Ovary (tissue), 10 donors: Measurements from ENCODE around the gene ZPR1. TPM values are rescaled to one million over a fixed set of nuclear protein-coding genes. Genes with fewer than 3 reads are reported as not detected.

Experiments used
- DNase-seq, 5 donors: peaks; one replicate each; pipeline ENCODE4 v3.0.0-alpha.2; 2019 to 2020
- H3K27ac ChIP-seq, 2 donors: fragments of 200-600 bp; one replicate each; pipeline versions ENCODE4 v1.5.1 to v1.8.0; 2019 to 2022
- H3K27me3 ChIP-seq: fragments of 200-600 bp; one replicate; pipeline ENCODE4 v1.8.0; 2022
- H3K36me3 ChIP-seq: fragments of 200-600 bp; sonication (generic); one replicate; pipeline ENCODE4 v1.5.1; 2019
- H3K4me1 ChIP-seq: one replicate; pipeline ENCODE4 v1.8.1; 2013; ENCODE audit warnings: mild to moderate bottlenecking, moderate library complexity; ENCODE audit not compliant: insufficient read depth
- H3K4me3 ChIP-seq: fragments of 200-600 bp; sonication (generic); one replicate; pipeline ENCODE4 v1.5.1; 2017
- H3K9me3 ChIP-seq, 2 donors: fragments of 200-600 bp in 1 of 2; sonication (generic) in 1 of 2; one replicate each; pipeline versions ENCODE4 v1.5.1 to v1.8.1; 2013 to 2019; ENCODE audit warnings: mild to moderate bottlenecking in 1 of 2, moderate library complexity in 1 of 2
- CTCF ChIP-seq, 3 donors: fragments of 450-650 bp in 2 of 3; fragments of 200-600 bp in 1 of 3; IDR thresholded peaks; one replicate each; pipeline versions ENCODE4 v1.5.1 to v1.8.0; 2016 to 2022; ENCODE audit warnings: antibody characterized with exemption in 3 of 3, mild to moderate bottlenecking in 1 of 3
- EP300 ChIP-seq: sonication (generic); formaldehyde crosslinking; IDR thresholded peaks from one replicate; pipeline ENCODE4 v1.6.1; 2017; ENCODE audit warnings: antibody characterized with exemption
- POLR2A ChIP-seq: fragments of 450-650 bp; IDR thresholded peaks from one replicate; pipeline ENCODE4 v1.6.1; 2017; ENCODE audit warnings: antibody characterized with exemption, mild to moderate bottlenecking, moderate library complexity
- WGBS, 3 donors: extraction: QIAGEN DNeasy Blood & Tissue Kit in 1 of 3; methylation state at CpG; one replicate each; pipeline versions ENCODE4 v1.1.5 to v1.1.7; 2013 to 2017; 5-methylcytosine and 5-hydroxymethylcytosine counted together
- intact Hi-C, 4 donors: fragments of 100-400 bp; cut with DNase I; formaldehyde crosslinking; loops; one replicate each; pipeline versions ENCODE4 v1.11.0 to v1.15.1; 2022 to 2023
- long read RNA-seq, 3 donors: library from polyadenylated mRNA in 2 of 3; unstranded in 2 of 3; transcript quantifications; one replicate each; pipeline ENCODE4 v2.0.0 and lab custom pipeline, GENCODE V29; 2021 to 2026
- polyA plus RNA-seq, 2 donors: library from polyadenylated mRNA; stranded (reverse); fragments of 200-250 nt in 1 of 2; fragments of 350-450 nt in 1 of 2; fragmentation: Illumina TruSeq in 1 of 2; extraction: RNeasy Lipid Tissue Mini Kit (QIAGEN cat#74804) in 1 of 2; gene quantifications; one replicate each; pipeline ENCODE4 v1.2.3, GENCODE V29; 2013 to 2014
- total RNA-seq, 7 donors: library from RNA; depleted of rRNA in 2 of 7; stranded (reverse); fragments of >200 nt in 2 of 7; fragmentation: NEBNext Ultra II Directional in 3 of 7; extraction: Animal tissue kit (Norgen Biotek cat#: 25700) in 3 of 7; gene quantifications; one replicate each; pipeline versions ENCODE4 v1.1.0 to v1.2.4, GENCODE V29; 2016 to 2023
- donor health status: DM: no; HTN: no; CAD: no; lungs with moderate emphysema.
- donor health status: DM: no; HTN: no; CAD: no.
- donor health status: Bipolar disorder and iron deficiency.
- donor health status: DM: yes; HTN: yes; CAD: no.
- donor health status: DM: no; HTN: no; CAD: no.
- donor health status: DM: yes; HTN: yes; CAD: no.

ZPR1 gene, protein sequence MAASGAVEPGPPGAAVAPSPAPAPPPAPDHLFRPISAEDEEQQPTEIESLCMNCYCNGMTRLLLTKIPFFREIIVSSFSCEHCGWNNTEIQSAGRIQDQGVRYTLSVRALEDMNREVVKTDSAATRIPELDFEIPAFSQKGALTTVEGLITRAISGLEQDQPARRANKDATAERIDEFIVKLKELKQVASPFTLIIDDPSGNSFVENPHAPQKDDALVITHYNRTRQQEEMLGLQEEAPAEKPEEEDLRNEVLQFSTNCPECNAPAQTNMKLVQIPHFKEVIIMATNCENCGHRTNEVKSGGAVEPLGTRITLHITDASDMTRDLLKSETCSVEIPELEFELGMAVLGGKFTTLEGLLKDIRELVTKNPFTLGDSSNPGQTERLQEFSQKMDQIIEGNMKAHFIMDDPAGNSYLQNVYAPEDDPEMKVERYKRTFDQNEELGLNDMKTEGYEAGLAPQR
- total RNA-seq (10 to 100 TPM; 12.0 to 68.7 (median 37.0) TPM), polyA plus RNA-seq (10 to 100 TPM; 17.8 to 58.3 TPM)
- long read RNA-seq, donor 1, full-length matches to known transcripts, result 164 of 184 reads
- long read RNA-seq, donor 1, partial matches to known transcripts, result 7 of 184 reads
- long read RNA-seq, donor 1, other reads (novel, unspliced or antisense), result 13 of 184 reads
- long read RNA-seq, donor 2, full-length matches to known transcripts, result 11 of 18 reads
- long read RNA-seq, donor 2, partial matches to known transcripts, result 7 of 18 reads
- long read RNA-seq, donor 2, other reads (novel, unspliced or antisense), result 0 of 18 reads
- long read RNA-seq, donor 3, full-length matches to known transcripts, result 62 of 68 reads
- long read RNA-seq, donor 3, partial matches to known transcripts, result 2 of 68 reads
- long read RNA-seq, donor 3, other reads (novel, unspliced or antisense), result 4 of 68 reads

GRCh38 chr11:116787786-116788486 is at the start of gene ZPR1:
ZPR1 (minus strand) TSS chr11:116788023; CDS start chr11:116787990, 33 bp downstream.
- WGBS, 3 donors, result 0 to 1% (median 1%) methylated on average over 45 to 56 of the region's 56 CpGs
- intact Hi-C loops, result no loop called here
- Histone ChIP-seq H3K36me3 (no peaks in the 10 kb centered on the region), H3K4me1 (peaks cover 9% of the 10 kb centered on the region), H3K27ac (peak within 1 kb of the TSS; percentile 27 to 41), H3K9me3 (no peaks in the 10 kb centered on the region), H3K4me3 (peak within 1 kb of the TSS; percentile 82), H3K27me3 (no peaks in the 10 kb centered on the region)
- TF ChIP-seq POLR2A (peak; percentile 59), CTCF (IDR thresholded peaks at IDR 0.05) (peak in 1 of 3 donors; percentile 15), EP300 (no peak)
- peak; percentile 78 to 89 (median 81) for DNase-seq

- H3K27ac ChIP-seq, result peak overlapping the region; percentile 44 to 80
- H3K4me3 ChIP-seq, result no peak overlapping the region
- no peak for TF ChIP-seq CTCF (IDR thresholded peaks at IDR 0.05)
- TF ChIP-seq EP300, result no peak
- TF ChIP-seq POLR2A, result no peak
- no peaks in the 10 kb centered on the region for H3K36me3 ChIP-seq
- DNase-seq, result no peak
- intact Hi-C loops, result loop anchor here in 3 of 4 donors (5.0 kb wide), 1 partner anchor 44 kb away; the partner anchor contains the start of gene APOA5 (in 3 of the 3)
- H3K27me3 ChIP-seq, result no peaks in the 10 kb centered on the region
- peaks cover 33% of the 10 kb centered on the region for H3K4me1 ChIP-seq
- WGBS, 3 donors, result 65 to 77% (median 75%) methylated on average over 7 of the region's 7 CpGs
- H3K9me3 ChIP-seq, result no peaks in the 10 kb centered on the region
These were observed 48.8 kb upstream of the ZPR1 start for GRCh38 chr11:116836632-116836991.

- intact Hi-C loops, result loop anchor here in 3 of 4 donors (5.0 kb wide), 1 partner anchor 44 kb away; the partner anchor contains the start of gene APOA5 (in 3 of the 3)
- WGBS, 3 donors, result 5 to 10% (median 5%) methylated on average over 39 to 57 of the region's 57 CpGs
- Histone ChIP-seq H3K27ac (peak overlapping the region; percentile 63 to 80), H3K4me3 (peak overlapping the region; percentile 23), H3K36me3 (no peaks in the 10 kb centered on the region), H3K4me1 (peaks cover 33% of the 10 kb centered on the region), H3K27me3 (no peaks in the 10 kb centered on the region), H3K9me3 (no peaks in the 10 kb centered on the region)
- peak; percentile 52 to 69 (median 53) for TF ChIP-seq CTCF (IDR thresholded peaks at IDR 0.05)
- no peak for TF ChIP-seq EP300
- DNase-seq, result peak; percentile 96 to 100 (median 99)
These were observed 48.2 kb upstream of the ZPR1 start for GRCh38 chr11:116835791-116836631.
